WTC11 (cell line): ENCODE data around the gene PRR35. TPM values are rescaled to one million over a fixed set of nuclear protein-coding genes. Genes with fewer than 3 reads are reported as not detected.
A peak's percentile ranks its signal among the peaks of the same experiment; 100 is the strongest.

ENCODE experiments used
- ATAC-seq: fragments of 200-7000 bp; cut with Tn5 transposase; 2 replicates; pipeline ENCODE4 v1.10.0; 2021; ENCODE audit warnings: mild to moderate bottlenecking, moderate library complexity
- CTCF ChIA-PET: fragments of 300-600 bp; sonication (Branson Sonifier 250); formaldehyde crosslinking; loops from one replicate; lab custom pipeline; 2021; ENCODE audit warnings: antibody characterized with exemption; lab: Charles Lee
- POLR2A ChIA-PET: fragments of 350-600 bp; sonication (Branson Sonifier 250); formaldehyde crosslinking; loops from one replicate; lab custom pipeline; 2021; ENCODE audit warnings: antibody characterized with exemption; lab: Charles Lee
- DNase-seq: peaks from one replicate; pipeline ENCODE4 v3.0.0; 2021; ENCODE audit warnings: low spot score
- H3K27ac Mint-ChIP-seq: 2 replicates; pipeline ENCODE4 v1.8.0; 2021; ENCODE audit warnings: mixed read lengths
- H3K27me3 Mint-ChIP-seq: 2 replicates; pipeline ENCODE4 v1.8.0; 2021; ENCODE audit warnings: low read depth, mild to moderate bottlenecking, moderate library complexity, mixed read lengths
- H3K36me3 Mint-ChIP-seq: 2 replicates; pipeline ENCODE4 v1.8.0; 2021; ENCODE audit warnings: mixed read lengths
- H3K4me1 Mint-ChIP-seq: 2 replicates; pipeline ENCODE4 v1.8.0; 2022; ENCODE audit warnings: mixed read lengths
- H3K4me3 Mint-ChIP-seq: 2 replicates; pipeline ENCODE4 v1.8.0; 2021; ENCODE audit warnings: mild to moderate bottlenecking, moderate library complexity, mixed read lengths
- H3K9me3 Mint-ChIP-seq: 2 replicates; pipeline ENCODE4 v1.8.0; 2021; ENCODE audit warnings: mixed read lengths
- ARID4B ChIP-seq: sonication (generic); formaldehyde crosslinking; IDR thresholded peaks from 2 replicates; pipeline ENCODE4 v1.8.0; 2023; ENCODE audit warnings: missing genetic modification reagents, mild to moderate bottlenecking, borderline replicate concordance
- CTCF ChIP-seq: fragments of 200-600 bp; IDR thresholded peaks from 2 replicates; pipeline ENCODE4 v1.8.0; 2022; ENCODE audit warnings: antibody characterized with exemption
- HMGA2 ChIP-seq: fragments of 250-450 bp; sonication (Bioruptor Pico); IDR thresholded peaks from 2 replicates; pipeline ENCODE4 v1.4.0; 2021; ENCODE audit warnings: mild to moderate bottlenecking, moderate library complexity
- NFYB ChIP-seq: sonication (generic); formaldehyde crosslinking; conservative IDR thresholded peaks from 2 replicates; pipeline ENCODE4 v1.8.0; 2022; ENCODE audit warnings: low read depth, missing genetic modification reagents
- RELA ChIP-seq: sonication (generic); formaldehyde crosslinking; IDR thresholded peaks from 2 replicates; pipeline ENCODE4 v1.8.1; 2022; ENCODE audit warnings: missing genetic modification reagents, mild to moderate bottlenecking, borderline replicate concordance
- TEAD4 ChIP-seq: sonication (generic); formaldehyde crosslinking; IDR thresholded peaks from 2 replicates; pipeline ENCODE4 v1.8.0; 2022; ENCODE audit warnings: mild to moderate bottlenecking, missing genetic modification reagents
- USF1 ChIP-seq: sonication (generic); formaldehyde crosslinking; IDR thresholded peaks from 2 replicates; pipeline ENCODE4 v1.8.0; 2022; ENCODE audit warnings: mild to moderate bottlenecking, missing genetic modification reagents
- total RNA-seq: library from RNA; stranded (reverse); gene quantifications from 3 replicates; pipeline ENCODE4 v1.2.3, GENCODE V29; 2021
- TF ChIP-seq, protein P1 (sequence below): sonication (generic); formaldehyde crosslinking; IDR thresholded peaks from 2 replicates; pipeline ENCODE4 v1.8.1; 2023; ENCODE audit warnings: mild to moderate bottlenecking, missing genetic modification reagents, moderate library complexity
- TF ChIP-seq, protein P2 (sequence below): sonication (generic); formaldehyde crosslinking; IDR thresholded peaks from 2 replicates; pipeline ENCODE4 v1.8.1; 2022; ENCODE audit warnings: low read depth, mild to moderate bottlenecking, moderate library complexity, missing genetic modification reagents, borderline replicate concordance
- TF ChIP-seq, protein P3 (sequence below): sonication (generic); formaldehyde crosslinking; IDR thresholded peaks from 2 replicates; pipeline ENCODE4 v1.8.1; 2023; ENCODE audit warnings: mild to moderate bottlenecking, missing genetic modification reagents, borderline replicate concordance
- TF ChIP-seq, protein P4 (sequence below): sonication (generic); formaldehyde crosslinking; IDR thresholded peaks from 2 replicates; pipeline ENCODE4 v1.8.1; 2022; ENCODE audit warnings: mild to moderate bottlenecking, moderate library complexity, missing genetic modification reagents
- TF ChIP-seq, protein P5 (sequence below): sonication (generic); formaldehyde crosslinking; IDR thresholded peaks from 2 replicates; pipeline ENCODE4 v1.8.0; 2023; ENCODE audit warnings: mild to moderate bottlenecking, missing genetic modification reagents

The PRR35 gene
- total RNA-seq, 1 experiment from 2014 or later = 0.72 TPM

- CTCF ChIA-PET = no interaction called here
- POLR2A ChIA-PET = no interaction called here
- H3K27me3 Mint-ChIP-seq = no peaks in the 10 kb centered on the region
- H3K4me1 Mint-ChIP-seq = no peaks in the 10 kb centered on the region
- H3K27ac Mint-ChIP-seq = no peak overlapping the region
- TF ChIP-seq, protein P1, sequence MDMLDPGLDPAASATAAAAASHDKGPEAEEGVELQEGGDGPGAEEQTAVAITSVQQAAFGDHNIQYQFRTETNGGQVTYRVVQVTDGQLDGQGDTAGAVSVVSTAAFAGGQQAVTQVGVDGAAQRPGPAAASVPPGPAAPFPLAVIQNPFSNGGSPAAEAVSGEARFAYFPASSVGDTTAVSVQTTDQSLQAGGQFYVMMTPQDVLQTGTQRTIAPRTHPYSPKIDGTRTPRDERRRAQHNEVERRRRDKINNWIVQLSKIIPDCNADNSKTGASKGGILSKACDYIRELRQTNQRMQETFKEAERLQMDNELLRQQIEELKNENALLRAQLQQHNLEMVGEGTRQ (CRISPR knock-in tag) = no peak
- no peak for TF ChIP-seq USF1
- TF ChIP-seq, protein P2, sequence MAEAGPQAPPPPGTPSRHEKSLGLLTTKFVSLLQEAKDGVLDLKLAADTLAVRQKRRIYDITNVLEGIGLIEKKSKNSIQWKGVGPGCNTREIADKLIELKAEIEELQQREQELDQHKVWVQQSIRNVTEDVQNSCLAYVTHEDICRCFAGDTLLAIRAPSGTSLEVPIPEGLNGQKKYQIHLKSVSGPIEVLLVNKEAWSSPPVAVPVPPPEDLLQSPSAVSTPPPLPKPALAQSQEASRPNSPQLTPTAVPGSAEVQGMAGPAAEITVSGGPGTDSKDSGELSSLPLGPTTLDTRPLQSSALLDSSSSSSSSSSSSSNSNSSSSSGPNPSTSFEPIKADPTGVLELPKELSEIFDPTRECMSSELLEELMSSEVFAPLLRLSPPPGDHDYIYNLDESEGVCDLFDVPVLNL (CRISPR knock-in tag) = no peak
- no peak for DNase-seq
- H3K9me3 Mint-ChIP-seq = no peaks in the 10 kb centered on the region
- no peak overlapping the region for H3K4me3 Mint-ChIP-seq
- no peaks in the 10 kb centered on the region for H3K36me3 Mint-ChIP-seq
- ATAC-seq = no peak
Measured at GRCh38 chr16:548586-548985, 11.6 kb upstream of the PRR35 start.

DNA sequence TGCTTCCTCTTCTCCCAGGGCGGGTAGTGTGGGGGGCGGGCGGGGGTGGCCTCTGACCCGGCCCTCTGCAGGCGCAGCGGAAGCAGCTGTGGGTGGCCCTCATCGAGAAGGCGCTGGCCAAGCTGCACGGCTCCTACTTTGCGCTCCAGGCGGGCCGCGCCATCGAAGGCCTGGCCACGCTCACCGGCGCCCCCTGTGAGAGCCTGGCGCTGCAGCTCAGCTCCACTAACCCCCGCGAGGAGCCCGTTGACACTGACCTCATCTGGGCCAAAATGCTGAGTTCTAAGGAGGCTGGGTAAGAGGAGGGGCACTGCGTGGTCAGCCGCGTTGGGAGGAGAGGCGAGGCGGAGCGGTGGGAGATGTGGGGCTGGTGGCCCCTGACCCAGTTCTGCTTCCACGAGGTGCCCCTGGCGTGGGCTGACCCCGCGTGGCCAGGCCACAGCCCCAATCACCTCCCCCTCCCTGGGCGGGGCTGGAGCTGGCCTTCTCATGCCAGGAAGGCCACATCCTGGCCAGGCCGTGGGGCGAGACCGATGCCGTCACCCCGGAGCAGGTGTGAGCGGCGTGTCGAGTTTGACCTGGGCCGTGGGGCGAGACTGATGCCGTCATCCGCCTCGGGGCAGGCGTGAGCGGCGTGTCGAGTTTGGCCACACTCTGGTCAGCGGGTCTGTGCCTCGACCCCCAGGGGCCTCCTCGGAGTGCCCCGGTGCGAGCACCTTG is 10.5 kb upstream of the PRR35 start:
- ChIA-PET CTCF (interaction anchor here (0.6 to 1.4 kb wide), 10 partner anchors 9 to 197 kb away, joined by 3 to 7 read pairs (median 4); partner anchors contain the start of gene CAPN15), POLR2A (no interaction called here)

More for the DNA sequence above, 10.5 kb upstream of the PRR35 start:
- Mint-ChIP-seq H3K27ac (no peak overlapping the region), H3K4me1 (no peaks in the 10 kb centered on the region), H3K9me3 (no peaks in the 10 kb centered on the region), H3K36me3 (no peaks in the 10 kb centered on the region), H3K27me3 (no peaks in the 10 kb centered on the region), H3K4me3 (no peak overlapping the region)
- TF ChIP-seq, protein P3, sequence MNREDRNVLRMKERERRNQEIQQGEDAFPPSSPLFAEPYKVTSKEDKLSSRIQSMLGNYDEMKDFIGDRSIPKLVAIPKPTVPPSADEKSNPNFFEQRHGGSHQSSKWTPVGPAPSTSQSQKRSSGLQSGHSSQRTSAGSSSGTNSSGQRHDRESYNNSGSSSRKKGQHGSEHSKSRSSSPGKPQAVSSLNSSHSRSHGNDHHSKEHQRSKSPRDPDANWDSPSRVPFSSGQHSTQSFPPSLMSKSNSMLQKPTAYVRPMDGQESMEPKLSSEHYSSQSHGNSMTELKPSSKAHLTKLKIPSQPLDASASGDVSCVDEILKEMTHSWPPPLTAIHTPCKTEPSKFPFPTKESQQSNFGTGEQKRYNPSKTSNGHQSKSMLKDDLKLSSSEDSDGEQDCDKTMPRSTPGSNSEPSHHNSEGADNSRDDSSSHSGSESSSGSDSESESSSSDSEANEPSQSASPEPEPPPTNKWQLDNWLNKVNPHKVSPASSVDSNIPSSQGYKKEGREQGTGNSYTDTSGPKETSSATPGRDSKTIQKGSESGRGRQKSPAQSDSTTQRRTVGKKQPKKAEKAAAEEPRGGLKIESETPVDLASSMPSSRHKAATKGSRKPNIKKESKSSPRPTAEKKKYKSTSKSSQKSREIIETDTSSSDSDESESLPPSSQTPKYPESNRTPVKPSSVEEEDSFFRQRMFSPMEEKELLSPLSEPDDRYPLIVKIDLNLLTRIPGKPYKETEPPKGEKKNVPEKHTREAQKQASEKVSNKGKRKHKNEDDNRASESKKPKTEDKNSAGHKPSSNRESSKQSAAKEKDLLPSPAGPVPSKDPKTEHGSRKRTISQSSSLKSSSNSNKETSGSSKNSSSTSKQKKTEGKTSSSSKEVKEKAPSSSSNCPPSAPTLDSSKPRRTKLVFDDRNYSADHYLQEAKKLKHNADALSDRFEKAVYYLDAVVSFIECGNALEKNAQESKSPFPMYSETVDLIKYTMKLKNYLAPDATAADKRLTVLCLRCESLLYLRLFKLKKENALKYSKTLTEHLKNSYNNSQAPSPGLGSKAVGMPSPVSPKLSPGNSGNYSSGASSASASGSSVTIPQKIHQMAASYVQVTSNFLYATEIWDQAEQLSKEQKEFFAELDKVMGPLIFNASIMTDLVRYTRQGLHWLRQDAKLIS (CRISPR knock-in tag) = no peak
- peak; percentile 46 for TF ChIP-seq CTCF
- no peak for TF ChIP-seq HMGA2 (CRISPR knock-in tag)
- TF ChIP-seq RELA = 0 out of 2 replicates have a peak, but pooled peaks have one; percentile 41
- no peak for TF ChIP-seq TEAD4
- TF ChIP-seq, protein P4, sequence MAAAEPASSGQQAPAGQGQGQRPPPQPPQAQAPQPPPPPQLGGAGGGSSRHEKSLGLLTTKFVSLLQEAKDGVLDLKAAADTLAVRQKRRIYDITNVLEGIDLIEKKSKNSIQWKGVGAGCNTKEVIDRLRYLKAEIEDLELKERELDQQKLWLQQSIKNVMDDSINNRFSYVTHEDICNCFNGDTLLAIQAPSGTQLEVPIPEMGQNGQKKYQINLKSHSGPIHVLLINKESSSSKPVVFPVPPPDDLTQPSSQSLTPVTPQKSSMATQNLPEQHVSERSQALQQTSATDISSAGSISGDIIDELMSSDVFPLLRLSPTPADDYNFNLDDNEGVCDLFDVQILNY = no peak
- TF ChIP-seq, protein P5, sequence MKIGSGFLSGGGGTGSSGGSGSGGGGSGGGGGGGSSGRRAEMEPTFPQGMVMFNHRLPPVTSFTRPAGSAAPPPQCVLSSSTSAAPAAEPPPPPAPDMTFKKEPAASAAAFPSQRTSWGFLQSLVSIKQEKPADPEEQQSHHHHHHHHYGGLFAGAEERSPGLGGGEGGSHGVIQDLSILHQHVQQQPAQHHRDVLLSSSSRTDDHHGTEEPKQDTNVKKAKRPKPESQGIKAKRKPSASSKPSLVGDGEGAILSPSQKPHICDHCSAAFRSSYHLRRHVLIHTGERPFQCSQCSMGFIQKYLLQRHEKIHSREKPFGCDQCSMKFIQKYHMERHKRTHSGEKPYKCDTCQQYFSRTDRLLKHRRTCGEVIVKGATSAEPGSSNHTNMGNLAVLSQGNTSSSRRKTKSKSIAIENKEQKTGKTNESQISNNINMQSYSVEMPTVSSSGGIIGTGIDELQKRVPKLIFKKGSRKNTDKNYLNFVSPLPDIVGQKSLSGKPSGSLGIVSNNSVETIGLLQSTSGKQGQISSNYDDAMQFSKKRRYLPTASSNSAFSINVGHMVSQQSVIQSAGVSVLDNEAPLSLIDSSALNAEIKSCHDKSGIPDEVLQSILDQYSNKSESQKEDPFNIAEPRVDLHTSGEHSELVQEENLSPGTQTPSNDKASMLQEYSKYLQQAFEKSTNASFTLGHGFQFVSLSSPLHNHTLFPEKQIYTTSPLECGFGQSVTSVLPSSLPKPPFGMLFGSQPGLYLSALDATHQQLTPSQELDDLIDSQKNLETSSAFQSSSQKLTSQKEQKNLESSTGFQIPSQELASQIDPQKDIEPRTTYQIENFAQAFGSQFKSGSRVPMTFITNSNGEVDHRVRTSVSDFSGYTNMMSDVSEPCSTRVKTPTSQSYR (CRISPR knock-in tag) = no peak
- TF ChIP-seq ARID4B (CRISPR knock-in tag) = no peak
- TF ChIP-seq NFYB (CRISPR knock-in tag) = no peak
- DNase-seq = peak; percentile 70
- peak; percentile 56 for ATAC-seq
